ENCODE results near the gene TRMT11.
"Not testable (repeated sequence)": the region's sequence is repeated elsewhere in the genome, so short reads cannot be mapped to it uniquely, and the experiment has no call there.

TRMT11 gene
- total RNA-seq, result 47.1 to 52.8 reads per million in 2 donors

GRCh38 chr6:125986301-125987025 is at the start of gene TRMT11:
TRMT11 (plus strand) TSS chr6:125986540; CDS start chr6:125986551, 11 bp downstream.
- peak; percentile 73 for DNase-seq

GRCh38 chr6:125939026-125939425 is 47.3 kb upstream of the TRMT11 start:
- no peak for DNase-seq

GRCh38 chr6:125939791-125940190 is 46.5 kb upstream of the TRMT11 start:
- no peak for DNase-seq

GRCh38 chr6:125940247-125941041 is 45.9 kb upstream of the TRMT11 start:
- DNase-seq, result no peak

- no peak for DNase-seq
Measured at GRCh38 chr6:125942672-125943527, 43.4 kb upstream of the TRMT11 start.

- DNase-seq, result no peak
Measured at GRCh38 chr6:125943528-125944433, 42.6 kb upstream of the TRMT11 start.

GRCh38 chr6:125944434-125944816 is 41.9 kb upstream of the TRMT11 start:
- no peak for DNase-seq

DNA sequence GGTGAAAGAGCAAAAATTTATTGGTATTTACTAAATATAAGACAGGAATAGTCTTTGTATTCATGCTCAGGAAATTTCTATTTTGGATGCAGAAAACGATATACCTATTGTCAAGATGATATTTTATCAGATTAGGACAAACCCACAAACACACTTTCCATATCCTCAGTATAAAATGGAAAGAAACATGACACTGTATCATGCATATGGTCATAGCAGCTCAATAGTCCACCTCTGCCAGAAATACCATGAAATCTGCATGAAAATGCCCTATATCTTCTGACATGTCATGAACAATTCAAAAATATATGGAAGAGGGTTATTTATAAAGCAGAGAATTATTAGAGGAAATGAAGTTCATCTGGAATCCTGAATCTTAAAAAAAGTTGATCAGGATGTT is 41.4 kb upstream of the TRMT11 start:
- no peak for DNase-seq

- no peak for DNase-seq
Measured at GRCh38 chr6:125945378-125946141, 40.8 kb upstream of the TRMT11 start.

DNA sequence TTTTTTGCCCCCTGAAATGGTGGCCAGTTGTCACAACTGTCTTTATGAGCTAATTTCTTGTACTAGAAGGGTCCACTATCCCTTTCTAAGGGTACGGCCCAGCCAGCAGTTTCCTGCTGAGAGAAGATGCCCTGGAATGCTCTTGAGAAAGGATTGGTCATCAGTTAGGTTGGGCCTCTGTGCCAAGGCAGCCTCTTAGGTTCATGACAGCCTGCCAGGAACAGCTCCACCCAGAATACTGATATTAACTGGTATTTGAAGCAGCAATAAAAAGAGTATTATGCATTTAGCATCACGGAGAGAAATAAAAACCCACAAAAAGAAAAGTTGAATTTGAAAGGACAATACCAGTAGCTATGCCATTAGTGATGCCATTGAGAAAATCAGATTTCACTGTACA is 38.7 kb upstream of the TRMT11 start:
- no peak for DNase-seq

GRCh38 chr6:125948455-125948854 is 37.9 kb upstream of the TRMT11 start:
- no peak for DNase-seq

DNA sequence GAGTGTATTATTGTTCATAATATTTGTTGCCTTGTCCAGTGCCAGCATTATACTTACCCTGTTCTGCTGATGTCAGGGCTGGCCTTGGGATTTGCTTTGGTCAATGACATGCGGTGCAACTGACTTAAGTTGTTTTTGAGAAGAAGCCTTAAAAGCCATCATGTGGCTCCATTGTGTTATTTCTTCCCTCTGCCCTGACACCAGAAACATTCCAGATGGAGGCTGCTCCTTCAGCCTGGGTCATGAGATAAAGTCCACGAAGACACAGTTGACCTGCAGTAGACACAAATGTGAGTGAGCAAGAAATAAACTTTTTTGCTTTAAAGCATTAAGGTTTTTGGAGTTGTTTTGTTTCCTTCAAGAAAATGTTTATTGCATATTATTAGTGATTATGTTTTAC is 37.3 kb upstream of the TRMT11 start:
- DNase-seq, result no peak

DNA sequence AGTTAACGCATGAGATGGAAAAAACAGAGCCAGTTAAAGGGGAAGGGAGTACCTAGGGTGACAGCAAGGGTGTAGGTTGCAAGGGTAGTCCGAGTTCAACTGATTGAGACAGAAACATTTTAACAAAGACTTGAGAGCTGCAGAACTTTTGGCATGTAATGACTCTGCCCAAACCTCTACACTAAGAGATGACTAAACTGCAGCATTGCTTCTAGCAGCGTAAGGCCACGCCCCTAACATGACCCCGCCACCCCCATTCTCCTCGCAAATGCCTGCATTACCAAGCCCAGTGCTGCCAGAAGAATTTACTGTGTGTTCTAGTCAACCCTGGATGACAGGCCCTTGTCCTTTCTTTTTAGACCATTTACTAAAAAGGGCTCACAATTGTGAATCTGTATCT is 36.0 kb upstream of the TRMT11 start:
- no peak for DNase-seq

DNA sequence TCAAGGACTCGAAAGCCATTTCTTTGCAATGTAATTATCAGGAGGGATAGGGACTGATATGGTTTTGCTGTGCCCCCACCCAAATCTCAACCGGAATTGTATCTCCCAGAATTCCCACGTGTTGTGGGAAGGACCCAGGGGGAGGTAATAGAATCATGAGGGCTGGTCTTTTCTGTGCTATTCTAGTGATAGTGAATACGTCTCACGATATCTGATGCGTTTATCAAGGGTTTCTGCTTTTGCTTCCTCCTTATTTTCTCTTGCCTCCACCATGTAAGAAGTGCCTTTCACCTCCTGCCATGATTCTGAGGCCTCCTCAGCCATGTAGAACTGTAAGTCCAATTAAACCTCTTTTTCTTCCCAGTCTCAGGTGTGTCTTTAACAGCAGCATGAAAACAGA is 35.6 kb upstream of the TRMT11 start:
- DNase-seq, result not testable (repeated sequence)

DNA sequence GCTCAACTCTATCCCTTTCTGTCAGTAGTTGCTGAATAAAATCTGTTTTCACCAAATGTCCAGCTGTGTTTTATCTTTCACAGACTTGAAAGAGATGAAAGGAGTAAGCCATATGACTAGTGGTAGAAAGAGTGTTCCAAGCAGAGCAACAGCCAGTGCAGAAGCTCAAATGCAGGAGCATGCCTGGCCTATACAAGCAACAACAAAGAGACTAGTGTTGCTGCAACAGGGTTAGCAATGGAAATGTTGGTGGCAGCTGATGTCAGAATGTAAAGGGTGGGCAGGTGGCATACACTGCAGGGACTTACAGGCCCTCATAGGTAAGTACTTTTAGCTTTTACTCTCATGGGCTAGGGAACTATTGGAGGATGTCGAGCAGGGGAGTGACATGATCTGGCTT is 35.0 kb upstream of the TRMT11 start:
- DNase-seq, result no peak

DNA sequence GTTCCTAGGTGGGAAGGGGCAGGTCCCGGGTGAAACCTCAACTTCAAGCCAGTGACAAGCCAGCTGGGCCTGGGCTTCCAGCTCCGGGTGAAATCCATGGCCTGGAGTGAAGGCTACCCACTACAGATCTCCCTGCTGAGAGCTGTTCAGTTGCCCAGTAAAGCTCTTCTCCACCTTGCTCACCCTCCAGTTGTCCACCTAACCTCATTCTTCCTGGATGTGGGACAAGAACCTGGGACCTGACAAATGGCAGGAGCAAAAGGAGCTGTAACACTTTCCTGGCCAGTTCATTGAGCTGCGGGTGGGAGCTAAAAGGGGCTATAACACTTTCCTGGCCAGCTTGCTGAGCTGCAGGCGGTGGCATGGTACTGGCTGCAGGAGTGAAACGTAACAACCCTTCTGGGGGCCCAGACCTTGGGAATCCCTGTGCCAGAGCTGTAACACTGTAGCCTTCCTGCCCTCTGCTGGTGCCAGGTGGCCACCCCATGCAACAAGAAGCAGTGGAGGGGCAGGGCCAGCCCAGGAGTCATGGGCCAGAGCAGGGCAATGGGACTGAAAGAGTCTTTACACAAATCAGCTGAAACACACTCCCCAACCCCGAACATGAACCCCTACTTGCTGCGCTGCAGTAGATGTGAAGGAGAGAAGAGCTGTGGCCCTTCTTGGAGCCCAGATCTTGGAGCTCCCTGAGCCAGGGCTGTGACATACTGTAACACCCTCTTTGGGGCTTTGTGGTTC is 33.4 kb upstream of the TRMT11 start:
- DNase-seq, result no peak

DNA sequence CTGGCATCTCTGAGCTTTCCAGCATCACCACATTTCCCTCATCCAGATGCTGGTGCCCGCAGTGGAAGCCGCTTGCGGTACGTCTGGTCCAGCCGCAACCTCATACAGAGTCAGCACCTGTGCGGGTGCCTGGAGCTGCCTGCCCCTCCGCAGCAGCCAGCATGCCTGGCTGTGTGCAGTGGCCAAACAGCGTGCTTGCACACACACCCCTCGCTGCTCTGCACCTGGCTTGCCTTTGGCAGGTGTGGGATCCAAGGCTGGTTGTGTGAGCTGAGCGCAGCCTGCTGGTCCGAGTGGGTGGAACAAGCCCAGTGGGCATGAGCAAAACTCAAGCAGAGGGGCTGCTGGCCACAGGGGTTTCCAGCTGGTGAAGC is 32.9 kb upstream of the TRMT11 start:
- DNase-seq, result no peak

DNA sequence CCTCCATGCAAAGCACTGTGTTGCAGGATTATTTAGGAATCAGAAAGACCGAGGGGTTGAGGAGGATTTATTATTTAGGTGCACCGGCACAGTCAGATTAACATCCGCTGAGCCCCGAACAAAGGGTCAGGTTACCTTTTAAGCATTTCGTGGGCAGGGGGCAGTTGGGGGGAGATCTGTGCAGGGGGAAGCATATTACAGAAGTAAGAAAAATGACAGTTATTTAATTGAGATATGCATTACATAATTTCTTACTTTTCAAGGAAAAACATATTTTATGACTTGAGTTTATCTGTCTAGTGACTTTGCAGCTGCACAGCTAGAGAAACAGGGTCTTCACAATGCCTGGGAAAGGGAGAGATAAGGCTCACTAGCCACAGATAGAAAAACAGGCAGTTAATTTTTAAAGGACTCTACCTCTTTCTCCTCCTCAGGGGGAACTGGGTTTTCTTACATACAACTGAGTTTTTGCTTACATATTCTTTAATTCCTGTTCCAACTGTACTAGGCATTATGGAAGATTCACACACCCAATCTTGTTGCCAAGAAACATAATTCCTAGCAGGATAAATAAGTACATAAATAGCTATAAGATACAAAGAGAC is 31.5 kb upstream of the TRMT11 start:
- no peak for DNase-seq

DNA sequence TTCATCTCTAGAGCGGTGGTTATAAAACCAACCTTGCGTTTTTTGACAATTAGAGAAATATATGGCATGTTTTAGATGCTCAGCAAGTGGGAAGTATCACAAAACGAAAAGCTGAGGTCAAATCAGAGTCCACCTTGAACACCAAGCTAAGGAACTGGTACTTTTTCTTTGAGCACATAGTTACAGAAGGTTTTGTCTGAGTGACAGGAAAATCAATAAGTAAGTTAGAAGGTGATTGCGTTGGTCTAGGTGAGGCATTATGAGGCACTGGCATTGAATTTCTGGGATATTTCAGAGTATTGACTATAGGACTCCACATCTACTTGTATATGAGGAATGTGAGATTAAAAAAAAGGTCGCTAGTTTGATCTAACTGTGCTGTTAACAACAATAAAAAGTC is 30.4 kb upstream of the TRMT11 start:
- DNase-seq, result no peak

All from activated gamma-delta T cell (primary cell).